ENCODE data around the gene NRAS.

- TF ChIP-seq CTCF (IDR thresholded peaks at IDR 0.05; ENCODE audit: low read depth, low read length), result no peak
- TF ChIP-seq EZH2phosphoT487 (IDR thresholded peaks at IDR 0.05; ENCODE audit: low read depth), result no peak
These were observed 7.3 kb upstream of the NRAS start for GRCh38 chr1:114723915-114724314.

All from OCI-LY3 (cell line).